KBM-7 (cell line): ENCODE data around the gene PKNOX2.

ENCODE experiments used
- DNase-seq: peaks from one replicate; pipeline ENCODE4 v3.0.0-alpha.2; 2015
- in situ Hi-C: fragments of 300-500 bp; cut with MboI; formaldehyde crosslinking; loops from 2 replicates; pipeline ENCODE4 v1.14.3; 2020; ENCODE audit warnings: low sequenced_read_pairs, low pct_unique_long_range_greater_than_20kb, mixed read lengths

Gene PKNOX2, protein sequence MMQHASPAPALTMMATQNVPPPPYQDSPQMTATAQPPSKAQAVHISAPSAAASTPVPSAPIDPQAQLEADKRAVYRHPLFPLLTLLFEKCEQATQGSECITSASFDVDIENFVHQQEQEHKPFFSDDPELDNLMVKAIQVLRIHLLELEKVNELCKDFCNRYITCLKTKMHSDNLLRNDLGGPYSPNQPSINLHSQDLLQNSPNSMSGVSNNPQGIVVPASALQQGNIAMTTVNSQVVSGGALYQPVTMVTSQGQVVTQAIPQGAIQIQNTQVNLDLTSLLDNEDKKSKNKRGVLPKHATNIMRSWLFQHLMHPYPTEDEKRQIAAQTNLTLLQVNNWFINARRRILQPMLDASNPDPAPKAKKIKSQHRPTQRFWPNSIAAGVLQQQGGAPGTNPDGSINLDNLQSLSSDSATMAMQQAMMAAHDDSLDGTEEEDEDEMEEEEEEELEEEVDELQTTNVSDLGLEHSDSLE

GRCh38 chr11:125164422-125165110 lies at the start of gene PKNOX2:
TSS of gene PKNOX2 (plus strand) at chr11:125164751. CDS start at chr11:125351306, 186,555 bp downstream.
- in situ Hi-C loops, result no loop called here
- peak; percentile 49 for DNase-seq

DNA sequence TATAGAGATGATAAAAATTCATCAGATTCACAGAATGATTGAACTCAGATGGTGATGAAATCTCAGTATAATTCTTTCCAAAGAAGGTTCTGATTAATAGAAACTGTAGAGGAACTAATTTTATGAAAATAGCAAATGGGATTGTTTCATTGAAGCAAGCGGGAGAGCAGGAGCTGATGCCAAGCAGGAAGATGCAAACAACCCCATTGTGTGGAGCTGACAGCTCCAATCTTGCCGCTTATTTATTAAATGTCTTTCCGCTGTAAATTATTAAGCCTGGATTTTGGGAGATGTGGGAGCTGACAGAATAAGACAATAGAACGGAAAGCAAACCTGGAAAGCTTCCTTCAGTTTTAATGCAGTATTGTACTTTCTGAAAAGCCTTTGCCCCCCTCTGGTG lies 47.1 kb upstream of the PKNOX2 start:
- in situ Hi-C loops, result no loop called here
- DNase-seq, result no peak

GRCh38 chr11:125123194-125123946 lies 41.2 kb upstream of the PKNOX2 start:
- in situ Hi-C loops, result no loop called here
- no peak for DNase-seq

GRCh38 chr11:125123947-125124617 lies 40.5 kb upstream of the PKNOX2 start:
- in situ Hi-C loops, result no loop called here

DNA sequence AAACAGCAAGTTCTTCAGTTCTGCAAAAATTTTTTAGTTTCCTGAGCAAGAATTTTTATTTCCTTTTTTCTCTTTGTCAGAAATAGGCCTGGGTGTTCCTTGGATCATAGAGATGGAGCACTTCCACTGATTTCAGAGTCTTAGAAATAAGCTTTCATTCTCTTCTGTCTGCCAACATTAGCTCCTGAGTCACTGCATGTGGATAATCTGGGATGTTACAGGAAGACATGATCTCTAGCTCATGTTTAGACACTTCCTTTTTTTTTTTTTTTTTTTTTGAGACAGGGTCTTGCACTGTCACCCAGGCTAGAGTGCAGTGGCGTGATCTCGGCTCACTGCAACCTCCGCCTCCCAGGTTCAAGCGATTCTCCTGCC lies 39.9 kb upstream of the PKNOX2 start:
- in situ Hi-C loops, result no loop called here
- DNase-seq, result peak; percentile 25

More at GRCh38 chr11:125123947-125124617, 40.5 kb upstream of the PKNOX2 start:
- DNase-seq, result peak; percentile 21

GRCh38 chr11:125128450-125128849 lies 36.1 kb upstream of the PKNOX2 start:
- no peak for DNase-seq
- in situ Hi-C loops, result no loop called here

DNA sequence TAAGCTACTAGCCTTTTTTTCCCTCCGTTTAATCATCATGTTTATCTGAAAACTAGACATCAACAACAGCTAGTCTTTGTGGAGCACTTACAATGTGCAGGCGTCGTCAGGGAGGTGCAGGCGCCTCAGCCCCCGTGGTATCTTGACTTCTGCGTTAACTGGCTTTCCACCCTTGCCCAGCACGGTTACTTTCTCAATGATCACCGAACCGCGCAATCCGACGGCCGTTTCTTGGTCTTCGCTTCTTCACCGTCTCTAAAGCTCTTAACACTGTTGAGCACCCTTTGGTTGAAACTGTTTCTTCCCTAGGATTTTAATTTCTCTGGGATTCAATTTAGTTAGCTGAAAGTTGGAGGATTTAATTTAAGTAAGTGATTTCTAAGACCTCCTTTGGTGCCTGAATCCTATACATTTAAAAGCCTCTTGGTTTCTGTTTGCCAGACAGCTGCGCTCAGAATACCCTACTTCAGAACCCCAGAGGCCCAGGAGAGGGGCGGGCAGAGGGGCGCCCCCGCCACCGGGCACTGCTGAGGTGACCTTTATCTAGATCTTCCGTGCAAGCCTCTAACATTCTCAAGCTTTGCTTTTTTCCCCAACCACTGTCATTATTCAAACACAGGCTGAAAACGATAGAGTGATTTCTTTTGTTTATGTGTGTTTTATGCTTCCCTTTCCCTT lies 35.1 kb upstream of the PKNOX2 start:
- no peak for DNase-seq
- in situ Hi-C loops, result no loop called here

DNA sequence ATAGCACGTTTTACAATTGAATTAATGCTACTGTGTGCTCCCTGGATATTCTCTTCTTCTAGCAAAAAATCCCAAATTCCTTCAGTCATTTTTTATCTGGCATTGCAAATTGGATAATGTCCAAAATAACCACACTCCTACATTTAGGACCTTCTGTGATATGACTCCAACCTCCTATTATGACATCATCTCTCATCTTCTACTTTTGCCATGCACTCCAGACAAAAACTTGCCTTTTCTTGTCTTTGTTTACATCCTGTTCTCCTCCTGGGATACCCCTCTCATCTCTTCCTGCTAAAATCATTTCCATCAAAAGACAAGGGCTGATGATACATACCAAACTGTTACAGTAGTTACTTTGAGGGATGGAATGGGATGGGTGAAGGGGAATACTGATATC lies 32.5 kb upstream of the PKNOX2 start:
- in situ Hi-C loops, result no loop called here
- DNase-seq, result no peak

- in situ Hi-C loops, result no loop called here
- DNase-seq, result no peak
Observed at GRCh38 chr11:125132596-125132995, 32.0 kb upstream of the PKNOX2 start.

DNA sequence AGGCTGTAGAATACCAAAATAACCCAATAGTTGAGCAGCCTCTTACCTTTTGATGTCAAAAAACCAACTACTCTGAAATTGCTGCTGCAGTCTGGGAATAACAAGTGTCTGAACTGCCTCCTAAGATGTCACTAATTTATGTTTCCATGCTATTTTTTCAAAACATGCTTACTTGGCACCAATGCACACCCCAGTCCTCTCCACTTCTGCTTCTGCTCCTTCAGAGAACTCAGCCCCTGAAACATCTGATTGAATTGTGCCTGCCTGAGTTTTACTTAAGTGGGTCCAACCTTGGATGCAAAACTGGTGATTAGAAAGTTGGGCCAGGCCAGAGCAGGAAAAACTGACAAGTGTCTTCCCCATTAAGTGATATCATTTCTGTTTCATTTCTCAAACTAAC lies 28.6 kb upstream of the PKNOX2 start:
- in situ Hi-C loops, result no loop called here
- DNase-seq, result no peak

- in situ Hi-C loops, result no loop called here
- no peak for DNase-seq
Observed at GRCh38 chr11:125138966-125139365, 25.6 kb upstream of the PKNOX2 start.

DNA sequence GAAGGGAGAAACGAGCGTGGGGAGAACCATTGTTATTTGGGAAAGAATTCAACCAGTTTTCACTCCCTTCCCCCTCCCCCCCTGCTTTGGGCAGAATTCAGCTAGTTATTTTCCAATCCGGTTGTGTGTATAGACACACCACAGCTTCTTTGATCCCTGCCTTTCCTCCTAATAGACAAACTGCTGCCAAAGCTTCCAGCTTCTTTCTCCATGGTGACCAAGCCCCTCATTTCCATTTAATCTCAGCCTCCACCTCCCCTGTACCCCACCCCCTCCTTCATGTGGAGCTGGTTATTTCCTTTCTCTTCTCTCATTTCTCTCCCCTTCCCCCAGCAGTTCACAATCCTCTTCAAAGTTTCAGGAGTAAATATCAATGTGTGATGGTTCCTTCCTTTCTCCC lies 24.8 kb upstream of the PKNOX2 start:
- DNase-seq, result no peak
- in situ Hi-C loops, result no loop called here

- DNase-seq, result no peak
- in situ Hi-C loops, result no loop called here
Observed at GRCh38 chr11:125140233-125140632, 24.3 kb upstream of the PKNOX2 start.

GRCh38 chr11:125141178-125141577 lies 23.4 kb upstream of the PKNOX2 start:
- in situ Hi-C loops, result no loop called here

GRCh38 chr11:125141686-125142535 lies 22.6 kb upstream of the PKNOX2 start:
- in situ Hi-C loops, result no loop called here
- DNase-seq, result peak; percentile 69

More at GRCh38 chr11:125141178-125141577, 23.4 kb upstream of the PKNOX2 start:
- no peak for DNase-seq

DNA sequence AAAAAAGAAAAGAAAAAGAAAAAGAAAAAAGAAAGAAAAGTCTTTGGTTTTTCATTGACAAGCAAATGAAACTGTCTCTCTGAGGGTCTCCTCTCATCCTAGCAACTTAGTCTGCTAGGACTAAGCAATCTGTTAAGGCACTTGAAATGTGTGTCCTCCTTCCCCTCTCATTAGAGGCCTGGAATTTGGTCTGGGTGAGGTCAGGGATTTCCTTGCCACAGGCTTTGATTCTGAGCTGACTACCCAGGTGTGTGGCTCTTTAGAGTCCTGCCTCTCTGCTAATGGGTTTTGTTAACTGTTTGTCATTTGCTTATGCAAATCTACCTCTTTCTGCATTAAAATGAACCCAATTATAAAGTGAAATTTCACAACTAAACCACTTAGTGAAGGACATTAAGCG lies 18.3 kb upstream of the PKNOX2 start:
- DNase-seq, result no peak
- in situ Hi-C loops, result no loop called here

DNA sequence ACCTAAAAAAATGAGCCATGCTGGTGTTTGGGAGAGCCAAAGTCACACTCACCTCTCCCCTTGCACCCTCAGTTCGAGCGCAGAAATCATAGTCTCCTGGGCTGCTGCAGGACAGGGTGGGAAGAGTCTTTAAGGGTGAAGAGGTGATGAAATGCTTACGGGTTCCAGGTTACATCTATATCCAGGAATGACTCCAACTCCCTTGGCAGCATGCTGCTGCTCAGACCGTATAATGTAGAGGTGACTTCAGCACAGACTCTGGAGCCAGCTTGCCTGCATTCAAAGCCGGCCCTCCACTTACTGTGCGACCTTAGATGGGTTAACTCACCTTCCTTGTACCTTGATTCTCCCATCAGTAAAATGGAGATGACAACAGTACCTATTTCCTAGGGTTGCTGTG lies 17.3 kb upstream of the PKNOX2 start:
- in situ Hi-C loops, result no loop called here
- DNase-seq, result no peak

GRCh38 chr11:125148011-125148410 lies 16.5 kb upstream of the PKNOX2 start:
- in situ Hi-C loops, result no loop called here
- no peak for DNase-seq
